PC-3 (cell line): ENCODE results near the gene TMIGD1. TPM values are rescaled to one million over a fixed set of nuclear protein-coding genes. Genes with fewer than 3 reads are reported as not detected.

Source experiments
- ATAC-seq: fragments of 200-7000 bp; cut with Tn5 transposase; 2 replicates; pipeline ENCODE4 v1.9.1; 2020; ENCODE audit warnings: mild to moderate bottlenecking, moderate library complexity
- BruUV-seq: library from RNA; stranded (reverse); fragments of 400-500 nt; replicated peaks from 2 replicates; lab custom pipeline; 2021; lab: Mats Ljungman, UMichigan
- CTCF ChIA-PET: fragments of 300-600 bp; sonication (Branson Sonifier 250); formaldehyde crosslinking; loops from one replicate; lab custom pipeline; 2022; ENCODE audit warnings: antibody characterized with exemption; lab: Charles Lee
- POLR2A ChIA-PET: fragments of 300-600 bp; sonication (Branson Sonifier 250); formaldehyde crosslinking; loops from one replicate; lab custom pipeline; 2022; ENCODE audit warnings: antibody characterized with exemption; ENCODE audit not compliant: unreplicated experiment; lab: Charles Lee
- DNase-seq: peaks from one replicate; pipeline ENCODE4 v3.0.0-alpha.2; 2015
- H2AFZ ChIP-seq: fragments of 300-600 bp; sonication (generic); 2 replicates; pipeline ENCODE4 v1.6.0; 2016; ENCODE audit warnings: antibody characterized with exemption, low read length
- H3F3A ChIP-seq: fragments of 300-600 bp; sonication (generic); one replicate; pipeline ENCODE4 v1.6.0; 2017; ENCODE audit warnings: antibody characterized with exemption, low read length, control low read depth, mild to moderate bottlenecking; ENCODE audit not compliant: unreplicated experiment
- H3K27ac ChIP-seq: fragments of 300-600 bp; sonication (generic); 2 replicates; pipeline ENCODE4 v1.5.1; 2016; ENCODE audit warnings: mild to moderate bottlenecking, low read length
- H3K27me3 ChIP-seq: fragments of 300-600 bp; sonication (generic); 2 replicates; pipeline ENCODE4 v1.6.1; 2016; ENCODE audit warnings: low read length, mixed read lengths
- H3K36me3 ChIP-seq: fragments of 300-600 bp; sonication (generic); 2 replicates; pipeline ENCODE4 v1.6.1; 2016; ENCODE audit warnings: low read depth, mixed run types, low read length, mixed read lengths
- H3K4me1 ChIP-seq: fragments of 300-600 bp; sonication (generic); 2 replicates; pipeline ENCODE4 v1.5.1; 2016; ENCODE audit warnings: low read length; ENCODE audit not compliant: insufficient read depth
- H3K4me2 ChIP-seq: fragments of 300-600 bp; sonication (generic); 2 replicates; pipeline ENCODE4 v1.6.0; 2016; ENCODE audit warnings: low read length
- H3K4me3 ChIP-seq: fragments of 300-600 bp; sonication (generic); 2 replicates; pipeline ENCODE4 v1.5.1; 2016; ENCODE audit warnings: mild to moderate bottlenecking, low read length, mixed read lengths
- H3K79me2 ChIP-seq: fragments of 300-600 bp; sonication (generic); 2 replicates; pipeline ENCODE4 v1.6.1; 2017; ENCODE audit warnings: low read length, mixed read lengths
- H3K9ac ChIP-seq: fragments of 300-600 bp; sonication (generic); 2 replicates; pipeline ENCODE4 v1.6.0; 2016; ENCODE audit warnings: mild to moderate bottlenecking, low read length
- H3K9me2 ChIP-seq: fragments of 300-600 bp; sonication (generic); replicated peaks from 2 replicates; pipeline ENCODE4 v1.6.1; 2016; ENCODE audit warnings: mixed run types, low read length, mixed read lengths
- H3K9me3 ChIP-seq: fragments of 300-600 bp; sonication (generic); 2 replicates; pipeline ENCODE4 v1.6.1; 2016; ENCODE audit warnings: low read length, mixed read lengths
- H4K20me1 ChIP-seq: fragments of 300-600 bp; sonication (generic); 2 replicates; pipeline ENCODE4 v1.6.1; 2016; ENCODE audit warnings: low read length, mixed read lengths
- CTCF ChIP-seq: fragments of 300-600 bp; sonication (generic); conservative IDR thresholded peaks from 2 replicates; pipeline ENCODE4 v1.5.1; 2017; ENCODE audit warnings: antibody characterized with exemption, low read depth, mild to moderate bottlenecking, low read length
- EZH2 ChIP-seq: fragments of 300-600 bp; sonication (generic); IDR thresholded peaks from one replicate; pipeline ENCODE4 v1.6.1; 2017; ENCODE audit warnings: antibody characterized with exemption, mild to moderate bottlenecking, low read length; ENCODE audit not compliant: unreplicated experiment
- EZH2phosphoT487 ChIP-seq: fragments of 300-600 bp; sonication (generic); IDR thresholded peaks from 2 replicates; pipeline ENCODE4 v1.6.1; 2018; ENCODE audit warnings: mild to moderate bottlenecking, antibody characterized with exemption, low read length, borderline replicate concordance
- intact Hi-C: fragments of 100-400 bp; cut with micrococcal nuclease; formaldehyde crosslinking; loops from 2 replicates; pipeline ENCODE4 v1.9.0; 2023
- total RNA-seq: library from RNA; depleted of rRNA; stranded (reverse); fragments of >200 nt; gene quantifications from 2 replicates; pipeline ENCODE4 v1.2.3, GENCODE V29; 2014

TMIGD1 gene
- total RNA-seq, 1 experiment from 2014 or later, result not detected

DNA sequence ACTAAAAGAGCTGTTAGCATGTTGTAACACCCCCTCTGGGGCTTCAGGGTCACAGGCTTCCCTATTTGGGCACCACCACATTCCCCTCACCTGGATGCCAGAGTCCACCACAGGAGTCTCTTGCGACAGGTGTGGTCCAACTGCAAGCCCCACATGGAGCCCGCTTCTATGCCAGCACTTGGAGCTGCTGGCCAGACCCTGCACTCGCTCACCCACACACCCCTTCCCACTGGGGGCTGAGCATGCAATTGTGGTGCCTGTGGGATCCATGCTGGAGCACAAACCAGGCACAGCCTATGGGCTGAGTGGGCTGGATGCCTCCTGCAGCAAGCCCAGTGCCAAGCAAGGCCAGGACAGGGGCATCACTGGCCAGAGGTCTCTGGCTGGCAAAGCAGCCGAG is 36.1 kb downstream of the TMIGD1 start:
- no peak for DNase-seq
- intact Hi-C loops, result no loop called here
- no peak for ATAC-seq
- H3K4me3 ChIP-seq, result no peak overlapping the region
- H2AFZ ChIP-seq, result no peak overlapping the region
- H4K20me1 ChIP-seq, result no peaks in the 10 kb centered on the region
- POLR2A ChIA-PET, result no interaction called here
- no peaks in the 10 kb centered on the region for H3F3A ChIP-seq
- no peaks in the 10 kb centered on the region for H3K4me1 ChIP-seq
- H3K9ac ChIP-seq, result no peak overlapping the region
- H3K27me3 ChIP-seq, result no peaks in the 10 kb centered on the region
- H3K79me2 ChIP-seq, result no peaks in the 10 kb centered on the region
- H3K4me2 ChIP-seq, result no peak overlapping the region
- BruUV-seq, result no TSS peak
- no peaks in the 10 kb centered on the region for H3K9me2 ChIP-seq
- no peaks in the 10 kb centered on the region for H3K9me3 ChIP-seq
- H3K27ac ChIP-seq, result no peak overlapping the region
- H3K36me3 ChIP-seq, result no peaks in the 10 kb centered on the region
- CTCF ChIA-PET, result interaction anchor here (0.7 kb wide), 1 partner anchor 135 kb away, joined by 3 read pairs; no protein-coding TSS in a partner anchor
- TF ChIP-seq CTCF (no peak), EZH2phosphoT487 (no peak), EZH2 (no peak)

GRCh38 chr17:30296499-30297080 is 37.3 kb downstream of the TMIGD1 start:
- Histone ChIP-seq H3K79me2 (no peaks in the 10 kb centered on the region), H4K20me1 (no peaks in the 10 kb centered on the region), H3K4me1 (no peaks in the 10 kb centered on the region; the same call in 1 of the 2 replicates), H3K9ac (no peak overlapping the region), H3K9me3 (no peaks in the 10 kb centered on the region), H3K4me3 (no peak overlapping the region), H3K4me2 (no peak overlapping the region), H3K27me3 (no peaks in the 10 kb centered on the region), H3K27ac (no peak overlapping the region), H3K9me2 (no peaks in the 10 kb centered on the region), H3K36me3 (no peaks in the 10 kb centered on the region), H2AFZ (no peak overlapping the region), H3F3A (no peaks in the 10 kb centered on the region)
- DNase-seq (no peak), ATAC-seq (no peak)
- no TSS peak for BruUV-seq
- CTCF ChIA-PET, result interaction anchor here (0.6 kb wide), 1 partner anchor 40 kb away, joined by 3 read pairs; no protein-coding TSS in a partner anchor
- intact Hi-C loops, result no loop called here
- no peak for TF ChIP-seq CTCF
- no peak for TF ChIP-seq EZH2
- no peak for TF ChIP-seq EZH2phosphoT487
- POLR2A ChIA-PET, result no interaction called here

DNA sequence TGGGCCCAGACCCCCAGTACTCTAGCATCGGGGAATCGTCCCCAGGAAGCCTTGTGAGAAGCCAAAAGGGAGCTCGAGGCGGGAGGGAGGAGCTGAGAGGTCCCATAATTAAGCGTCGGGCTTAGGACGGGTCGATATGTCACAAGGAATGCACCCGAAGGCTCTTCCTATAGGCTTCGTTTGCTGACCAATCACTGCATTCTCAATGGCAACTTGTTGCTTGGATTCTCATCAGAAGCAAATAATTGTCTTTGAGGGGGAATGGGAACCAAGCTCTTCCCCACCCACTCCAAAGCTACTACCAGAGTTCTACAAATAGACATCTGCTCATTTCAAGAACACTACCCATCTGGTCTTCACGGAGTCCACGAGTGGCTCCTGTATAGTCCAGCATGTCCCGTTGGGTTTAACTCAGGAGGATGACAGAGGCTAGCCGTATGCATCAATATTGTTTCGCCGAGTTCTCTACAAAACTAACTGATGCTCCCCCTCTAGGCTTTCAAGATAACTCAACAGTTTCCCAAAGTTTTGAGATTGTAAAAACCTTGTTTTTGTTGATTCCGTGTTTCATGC is 41.5 kb downstream of the TMIGD1 start:
- Histone ChIP-seq H3K9ac (peak overlapping the region; percentile 84), H3K79me2 (peaks cover 25% of the 10 kb centered on the region), H2AFZ (peak overlapping the region; percentile 97), H3K4me2 (peak overlapping the region; percentile 89), H4K20me1 (no peaks in the 10 kb centered on the region), H3K27me3 (no peaks in the 10 kb centered on the region), H3K27ac (no peak overlapping the region), H3K4me3 (peak overlapping the region; percentile 96), H3F3A (no peaks in the 10 kb centered on the region), H3K36me3 (peaks cover 4% of the 10 kb centered on the region; the same call in 1 of the 2 replicates), H3K4me1 (peaks cover 9% of the 10 kb centered on the region), H3K9me3 (no peaks in the 10 kb centered on the region), H3K9me2 (no peaks in the 10 kb centered on the region)
- POLR2A ChIA-PET, result no interaction called here
- no peak for TF ChIP-seq EZH2phosphoT487
- TF ChIP-seq EZH2, result no peak
- no peak for TF ChIP-seq CTCF
- ATAC-seq (peak; percentile 12; the same call in 1 of the 2 replicates), DNase-seq (no peak)
- CTCF ChIA-PET, result no interaction called here
- BruUV-seq, result TSS peak; percentile 28
- intact Hi-C loops, result no loop called here
